B cell (primary cell): ENCODE data around the gene HDAC6. TPM values are rescaled to one million over a fixed set of nuclear protein-coding genes. Genes with fewer than 3 reads are reported as not detected.
"Not testable (repeated sequence)": the region's sequence is repeated elsewhere in the genome, so short reads cannot be mapped to it uniquely, and the experiment has no call there.

ENCODE experiments used
- ATAC-seq: fragments of 200-7000 bp; cut with Tn5 transposase; one replicate; pipeline ENCODE4 v1.10.0; 2021; ENCODE audit warnings: low read depth, mild to moderate bottlenecking, moderate number of reproducible peaks, moderate library complexity
- CTCF ChIA-PET: fragments of 350-600 bp; sonication (Branson Sonifier 250); formaldehyde crosslinking; loops from one replicate; lab custom pipeline; 2021; ENCODE audit warnings: antibody characterized with exemption, inconsistent platforms; lab: Charles Lee
- POLR2A ChIA-PET: fragments of 350-600 bp; sonication (Branson Sonifier 250); formaldehyde crosslinking; loops from one replicate; lab custom pipeline; 2021; ENCODE audit warnings: antibody characterized with exemption; lab: Charles Lee
- DNase-seq: peaks from one replicate; pipeline ENCODE4 v3.0.0; 2013
- H2AFZ ChIP-seq: 2 replicates; pipeline ENCODE4 v1.6.1; 2012; ENCODE audit warnings: mild to moderate bottlenecking, low read depth, low read length; ENCODE audit not compliant: insufficient read depth, poor library complexity, severe bottlenecking
- H3K27ac ChIP-seq, 2 donors: 1 replicate in 1 of 2; 2 replicates in 1 of 2; pipeline ENCODE4 v1.5.1; 2012 to 2013; ENCODE audit warnings: low read length in 2 of 2, mild to moderate bottlenecking in 2 of 2, moderate library complexity in 1 of 2
- H3K27me3 ChIP-seq, 4 experiments: fragments of 200-600 bp in 1 of 4; sonication (generic) in 1 of 4; replicated peaks in 1 of 4; 1 replicate in 2 of 4; 2 replicates in 2 of 4; pipeline versions ENCODE4 v1.6.1 to v1.7.0; 2013 to 2016; ENCODE audit warnings: low read length in 3 of 4, mild to moderate bottlenecking in 2 of 4, mixed read lengths in 1 of 4, moderate library complexity in 1 of 4; ENCODE audit not compliant: insufficient read depth in 4 of 4, control insufficient read depth in 3 of 4; ENCODE audit errors: control extremely low read depth in 1 of 4
- H3K36me3 ChIP-seq, 2 experiments: replicated peaks in 1 of 2; 1 replicate in 1 of 2; 2 replicates in 1 of 2; pipeline versions ENCODE4 v1.6.1 to v1.7.1; 2013; ENCODE audit warnings: low read length in 1 of 2; ENCODE audit not compliant: insufficient read depth in 2 of 2, control insufficient read depth in 1 of 2; ENCODE audit errors: control extremely low read depth in 1 of 2, extremely low read depth in 1 of 2
- H3K4me1 ChIP-seq, 2 donors: fragments of 200-600 bp in 1 of 2; sonication (generic) in 1 of 2; 1 replicate in 1 of 2; 2 replicates in 1 of 2; pipeline versions ENCODE4 v1.5.1 to v1.6.1; 2013 to 2017; ENCODE audit warnings: low read length in 2 of 2; ENCODE audit not compliant: control insufficient read depth in 2 of 2, insufficient read depth in 2 of 2
- H3K4me2 ChIP-seq: replicated peaks from 2 replicates; pipeline ENCODE3; 2012; ENCODE audit warnings: mild to moderate bottlenecking, low read depth, low read length; ENCODE audit not compliant: poor library complexity, severe bottlenecking
- H3K4me3 ChIP-seq, 5 experiments: fragments of 200-600 bp in 1 of 5; sonication (generic) in 1 of 5; 1 replicate in 3 of 5; 2 replicates in 2 of 5; pipeline versions ENCODE4 v1.5.1 to v1.7.0; 2011 to 2016; ENCODE audit warnings: low read length in 4 of 5, mild to moderate bottlenecking in 4 of 5, low read depth in 2 of 5, control low read depth in 1 of 5, moderate library complexity in 1 of 5; ENCODE audit not compliant: insufficient read depth in 1 of 5; ENCODE audit errors: control extremely low read depth in 1 of 5, extremely low read depth in 1 of 5
- H3K79me2 ChIP-seq: fragments of 200-600 bp; sonication (generic); one replicate; pipeline ENCODE4 v1.6.0; 2016; ENCODE audit warnings: low read length; ENCODE audit not compliant: control insufficient read depth, insufficient read depth
- H3K9ac ChIP-seq: fragments of 200-600 bp; sonication (generic); 2 replicates; pipeline ENCODE4 v1.6.1; 2017; ENCODE audit warnings: mild to moderate bottlenecking, low read length, moderate library complexity
- H3K9me3 ChIP-seq, 3 donors: one replicate each; pipeline versions ENCODE4 v1.6.1 to v1.7.1; 2013; ENCODE audit warnings: low read length in 2 of 3; ENCODE audit not compliant: control insufficient read depth in 2 of 3, insufficient read depth in 1 of 3; ENCODE audit errors: control extremely low read depth in 1 of 3
- H4K20me1 ChIP-seq: 2 replicates; pipeline ENCODE4 v1.6.0; 2012; ENCODE audit warnings: mild to moderate bottlenecking, low read length; ENCODE audit not compliant: insufficient read depth, control insufficient read depth, poor library complexity, severe bottlenecking
- H3K27ac Mint-ChIP-seq: one replicate; pipeline ENCODE4 v1.8.0; 2021; ENCODE audit warnings: mixed read lengths
- H3K27me3 Mint-ChIP-seq: one replicate; pipeline ENCODE4 v1.8.0; 2021; ENCODE audit warnings: mixed read lengths
- H3K4me1 Mint-ChIP-seq: one replicate; pipeline ENCODE4 v1.8.0; 2021; ENCODE audit warnings: mixed read lengths
- H3K4me3 Mint-ChIP-seq: one replicate; pipeline ENCODE4 v1.8.0; 2021; ENCODE audit warnings: mixed read lengths
- H3K9me3 Mint-ChIP-seq: one replicate; pipeline ENCODE4 v1.8.0; 2022; ENCODE audit warnings: mixed read lengths; ENCODE audit not compliant: insufficient read depth
- EZH2 ChIP-seq: IDR thresholded peaks from 2 replicates; pipeline ENCODE4 v1.6.1; 2012; ENCODE audit warnings: borderline replicate concordance, low read depth, mild to moderate bottlenecking, moderate library complexity, low read length; ENCODE audit not compliant: insufficient read depth, poor library complexity, severe bottlenecking
- WGBS: methylation state at CpG from one replicate; pipeline ENCODE4 v1.1.5; 2013; ENCODE audit warnings: missing lambda C conversion rate; ENCODE audit not compliant: insufficient coverage; 5-methylcytosine and 5-hydroxymethylcytosine counted together
- intact Hi-C: fragments of 100-400 bp; cut with micrococcal nuclease; formaldehyde crosslinking; loops from one replicate; pipeline ENCODE4 v1.10.0; 2022
- polyA plus RNA-seq: library from polyadenylated mRNA; depleted of rRNA; stranded (reverse); fragments of >200 nt; gene quantifications from 2 replicates; pipeline ENCODE4 v1.2.3, GENCODE V29; 2012
- total RNA-seq, 2 donors: library from RNA; stranded (reverse); fragments of 120-200 nt in 1 of 2; gene quantifications; 1 replicate in 1 of 2; 2 replicates in 1 of 2; pipeline versions ENCODE4 v1.2.3 to v1.2.4, GENCODE V29; 2013 to 2022
- TF ChIP-seq, protein P1 (sequence below): fragments of 200-600 bp; IDR thresholded peaks from one replicate; pipeline ENCODE4 v1.8.0; 2022; ENCODE audit warnings: antibody characterized with exemption, mild to moderate bottlenecking

The HDAC6 gene
- total and polyA plus RNA-seq, 2 donors (not counting 1 experiment from before 2014, with no cell fraction given): 125 to 168 TPM

DNA sequence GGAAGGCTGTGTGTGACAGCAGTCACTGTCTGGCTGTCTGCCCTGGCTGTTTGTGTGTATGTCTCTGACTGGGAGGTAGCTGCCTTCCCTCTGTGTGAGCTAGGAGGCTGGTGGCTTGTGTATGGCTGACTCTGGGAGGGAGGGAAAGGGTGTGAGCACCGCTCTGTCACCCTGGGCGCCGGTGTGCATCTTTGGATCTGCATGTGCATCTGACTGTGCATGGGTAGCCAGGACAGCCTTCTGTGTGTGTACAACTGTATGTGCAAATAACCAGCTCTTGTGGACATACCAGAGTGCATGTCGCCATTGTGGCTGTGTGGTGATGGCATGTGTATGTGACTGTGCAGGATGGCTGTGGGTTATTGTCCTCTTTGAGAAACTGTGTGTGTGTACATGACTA, 17.0 kb downstream of the HDAC6 start:
- intact Hi-C loops: no loop called here
- TF ChIP-seq EZH2: no peak
- TF ChIP-seq, protein P1, sequence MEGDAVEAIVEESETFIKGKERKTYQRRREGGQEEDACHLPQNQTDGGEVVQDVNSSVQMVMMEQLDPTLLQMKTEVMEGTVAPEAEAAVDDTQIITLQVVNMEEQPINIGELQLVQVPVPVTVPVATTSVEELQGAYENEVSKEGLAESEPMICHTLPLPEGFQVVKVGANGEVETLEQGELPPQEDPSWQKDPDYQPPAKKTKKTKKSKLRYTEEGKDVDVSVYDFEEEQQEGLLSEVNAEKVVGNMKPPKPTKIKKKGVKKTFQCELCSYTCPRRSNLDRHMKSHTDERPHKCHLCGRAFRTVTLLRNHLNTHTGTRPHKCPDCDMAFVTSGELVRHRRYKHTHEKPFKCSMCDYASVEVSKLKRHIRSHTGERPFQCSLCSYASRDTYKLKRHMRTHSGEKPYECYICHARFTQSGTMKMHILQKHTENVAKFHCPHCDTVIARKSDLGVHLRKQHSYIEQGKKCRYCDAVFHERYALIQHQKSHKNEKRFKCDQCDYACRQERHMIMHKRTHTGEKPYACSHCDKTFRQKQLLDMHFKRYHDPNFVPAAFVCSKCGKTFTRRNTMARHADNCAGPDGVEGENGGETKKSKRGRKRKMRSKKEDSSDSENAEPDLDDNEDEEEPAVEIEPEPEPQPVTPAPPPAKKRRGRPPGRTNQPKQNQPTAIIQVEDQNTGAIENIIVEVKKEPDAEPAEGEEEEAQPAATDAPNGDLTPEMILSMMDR: no peak
- no peak for ATAC-seq
- ChIA-PET CTCF (no interaction called here), POLR2A (no interaction called here)
- Mint-ChIP-seq H3K4me1 (no peaks in the 10 kb centered on the region), H3K9me3 (no peaks in the 10 kb centered on the region), H3K27ac (no peak overlapping the region), H3K27me3 (no peaks in the 10 kb centered on the region), H3K4me3 (no peak overlapping the region)
- no peak for DNase-seq
- whole genome bisulfite sequencing: 100% methylated on average over 4 of the region's 4 CpGs
- no peaks in the 10 kb centered on the region for H3K9me3 ChIP-seq
- H3K9ac ChIP-seq: no peak overlapping the region
- no peaks in the 10 kb centered on the region for H3K27me3 ChIP-seq
- H3K79me2 ChIP-seq: no peaks in the 10 kb centered on the region
- H3K4me3 ChIP-seq: no peak overlapping the region
- H2AFZ ChIP-seq: no peak overlapping the region
- H3K4me1 ChIP-seq: no peaks in the 10 kb centered on the region
- no peak overlapping the region for H3K27ac ChIP-seq
- no peaks in the 10 kb centered on the region for H4K20me1 ChIP-seq
- peaks cover 0 to 11% of the 10 kb centered on the region in 2 experiments for H3K36me3 ChIP-seq
- H3K4me2 ChIP-seq: no peak overlapping the region

DNA sequence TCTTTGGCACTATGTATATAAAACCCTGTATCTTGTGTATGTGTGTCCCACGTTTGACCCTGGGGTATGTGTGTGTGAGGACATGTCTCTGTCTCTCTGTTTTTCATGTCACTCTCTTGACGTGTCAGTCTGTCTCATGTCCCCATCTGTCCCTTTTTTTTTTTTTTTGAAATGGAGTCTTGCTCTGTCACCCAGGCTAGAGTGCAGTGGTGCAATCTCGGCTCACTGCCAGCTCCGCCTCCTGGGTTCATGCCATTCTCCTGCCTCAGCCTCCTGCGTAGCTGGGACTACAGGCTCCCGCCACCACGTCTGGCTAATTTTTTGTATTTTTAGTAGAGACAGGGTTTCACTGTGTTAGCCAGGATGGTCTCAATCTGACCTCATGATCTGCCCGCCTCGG, 17.5 kb downstream of the HDAC6 start:
- H3K36me3 ChIP-seq: peaks cover 0 to 11% of the 10 kb centered on the region in 2 experiments
- H3K4me3 ChIP-seq, CTCF ChIA-PET, H3K9ac ChIP-seq, intact Hi-C loops, H3K27me3 ChIP-seq, POLR2A ChIA-PET, H3K27ac Mint-ChIP-seq, H3K9me3 Mint-ChIP-seq, DNase-seq, ATAC-seq, H3K27me3 Mint-ChIP-seq, H3K9me3 ChIP-seq, H3K79me2 ChIP-seq, H3K4me3 Mint-ChIP-seq, H3K4me1 ChIP-seq, H3K4me1 Mint-ChIP-seq, H4K20me1 ChIP-seq, H2AFZ ChIP-seq, H3K27ac ChIP-seq, H3K4me2 ChIP-seq: not testable (repeated sequence)
- WGBS: 100% methylated on average over 2 of the region's 9 CpGs
